Measurements from ENCODE around the gene ATXN2L. TPM values are rescaled to one million over a fixed set of nuclear protein-coding genes. Genes with fewer than 3 reads are reported as not detected.
"Not testable (repeated sequence)": the region's sequence is repeated elsewhere in the genome, so short reads cannot be mapped to it uniquely, and the experiment has no call there.

ATXN2L gene, protein sequence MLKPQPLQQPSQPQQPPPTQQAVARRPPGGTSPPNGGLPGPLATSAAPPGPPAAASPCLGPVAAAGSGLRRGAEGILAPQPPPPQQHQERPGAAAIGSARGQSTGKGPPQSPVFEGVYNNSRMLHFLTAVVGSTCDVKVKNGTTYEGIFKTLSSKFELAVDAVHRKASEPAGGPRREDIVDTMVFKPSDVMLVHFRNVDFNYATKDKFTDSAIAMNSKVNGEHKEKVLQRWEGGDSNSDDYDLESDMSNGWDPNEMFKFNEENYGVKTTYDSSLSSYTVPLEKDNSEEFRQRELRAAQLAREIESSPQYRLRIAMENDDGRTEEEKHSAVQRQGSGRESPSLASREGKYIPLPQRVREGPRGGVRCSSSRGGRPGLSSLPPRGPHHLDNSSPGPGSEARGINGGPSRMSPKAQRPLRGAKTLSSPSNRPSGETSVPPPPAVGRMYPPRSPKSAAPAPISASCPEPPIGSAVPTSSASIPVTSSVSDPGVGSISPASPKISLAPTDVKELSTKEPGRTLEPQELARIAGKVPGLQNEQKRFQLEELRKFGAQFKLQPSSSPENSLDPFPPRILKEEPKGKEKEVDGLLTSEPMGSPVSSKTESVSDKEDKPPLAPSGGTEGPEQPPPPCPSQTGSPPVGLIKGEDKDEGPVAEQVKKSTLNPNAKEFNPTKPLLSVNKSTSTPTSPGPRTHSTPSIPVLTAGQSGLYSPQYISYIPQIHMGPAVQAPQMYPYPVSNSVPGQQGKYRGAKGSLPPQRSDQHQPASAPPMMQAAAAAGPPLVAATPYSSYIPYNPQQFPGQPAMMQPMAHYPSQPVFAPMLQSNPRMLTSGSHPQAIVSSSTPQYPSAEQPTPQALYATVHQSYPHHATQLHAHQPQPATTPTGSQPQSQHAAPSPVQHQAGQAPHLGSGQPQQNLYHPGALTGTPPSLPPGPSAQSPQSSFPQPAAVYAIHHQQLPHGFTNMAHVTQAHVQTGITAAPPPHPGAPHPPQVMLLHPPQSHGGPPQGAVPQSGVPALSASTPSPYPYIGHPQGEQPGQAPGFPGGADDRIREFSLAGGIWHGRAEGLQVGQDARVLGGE
- total RNA-seq = 43.9 TPM
- long read RNA-seq, full-length matches to known transcripts = 5 of 32 reads
- long read RNA-seq, partial matches to known transcripts = 19 of 32 reads
- long read RNA-seq, other reads (novel, unspliced or antisense) = 8 of 32 reads

DNA sequence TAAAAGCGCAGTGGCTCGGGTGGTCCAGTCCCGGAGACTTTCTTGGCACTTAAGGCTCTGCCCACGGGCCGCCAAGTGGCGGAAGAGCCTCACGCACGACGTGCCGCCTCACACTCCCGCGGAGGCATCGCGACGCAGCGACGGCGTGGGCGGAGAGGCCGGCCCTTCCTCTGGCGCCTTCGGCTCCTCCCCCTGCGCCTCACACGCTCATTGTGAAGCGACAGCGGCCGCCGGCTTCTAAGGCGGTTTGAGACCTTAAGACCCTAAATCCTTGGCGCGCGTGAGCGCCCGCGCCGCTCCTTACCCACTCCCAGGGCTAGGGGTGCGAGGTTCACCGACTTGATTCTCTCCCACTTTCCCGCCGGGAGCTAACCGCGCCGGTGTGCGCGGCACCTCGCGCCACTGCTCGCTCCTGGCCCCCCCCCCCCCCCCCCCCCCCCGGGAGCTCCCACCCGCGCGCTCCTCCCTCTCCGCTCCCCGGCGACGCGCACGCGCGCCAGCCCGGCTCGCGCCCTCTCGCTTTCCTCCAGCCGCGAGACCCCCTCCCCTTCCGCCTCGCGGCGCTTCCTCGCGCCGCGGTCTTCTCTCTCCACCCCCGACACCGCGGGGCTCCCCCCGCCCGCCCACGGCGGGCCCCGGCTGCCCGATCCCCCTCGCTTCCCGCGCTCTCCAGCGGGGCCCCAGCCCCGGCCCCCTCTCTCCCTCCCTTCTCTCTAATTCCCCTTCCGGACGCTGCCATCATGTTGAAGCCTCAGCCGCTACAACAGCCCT is at the start of gene ATXN2L:
TSS of gene ATXN2L (plus strand) at position 480 of the 771 bp plus-strand sequence. CDS start at position 741, 261 bp downstream.
- intact Hi-C loops (cut with DNase I) = no loop called here
- ATAC-seq (ENCODE audit: poor library complexity) = peak; percentile 85
- peak; percentile 96 for DNase-seq

DNA sequence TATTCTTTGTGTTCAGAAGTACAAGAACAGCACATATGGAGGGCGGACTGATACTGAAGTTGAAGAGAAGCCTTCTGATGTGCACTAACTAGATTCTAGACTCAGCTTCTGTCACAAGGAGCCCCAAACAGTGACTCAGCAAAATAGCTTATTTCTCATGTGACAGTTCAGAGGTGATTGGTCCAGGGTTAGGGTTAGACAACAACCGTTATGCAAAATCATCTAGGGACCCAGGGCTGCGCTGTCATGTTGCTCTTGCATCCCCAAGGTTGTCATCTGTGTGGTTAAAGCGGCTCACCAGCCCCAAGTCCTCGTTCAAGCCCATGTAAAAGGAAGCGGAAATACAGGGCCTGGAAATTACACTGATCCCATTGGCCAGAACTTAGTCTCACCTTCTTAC is 41.1 kb upstream of the ATXN2L start:
- ATAC-seq (ENCODE audit: poor library complexity); intact Hi-C loops (cut with DNase I); DNase-seq: not testable (repeated sequence)

DNA sequence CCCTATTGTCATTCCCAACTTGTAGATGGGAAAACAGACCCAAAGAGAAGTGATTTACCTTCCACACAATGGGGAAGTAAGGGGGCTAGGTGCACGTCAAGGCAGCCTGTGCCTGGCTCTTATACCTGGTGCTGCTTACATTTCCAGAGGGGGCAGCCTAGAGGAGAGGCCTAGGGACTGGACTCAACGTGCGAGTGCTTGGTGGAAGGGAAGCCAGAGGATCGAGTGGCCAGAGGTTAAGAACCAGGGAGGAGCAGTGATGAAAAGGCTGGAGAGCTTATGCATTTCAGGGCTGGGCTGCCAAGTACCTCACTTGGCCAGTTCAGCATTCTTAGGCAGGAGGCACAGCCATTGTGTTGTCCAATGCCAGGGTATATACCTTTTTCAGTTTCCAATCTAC is 40.4 kb upstream of the ATXN2L start:
- not testable (repeated sequence) for ATAC-seq (ENCODE audit: poor library complexity)

GRCh38 chr16:28802235-28803019 is 20.4 kb upstream of the ATXN2L start:
- peak; percentile 94 for ATAC-seq (ENCODE audit: poor library complexity)
- DNase-seq; intact Hi-C loops (cut with DNase I): not testable (repeated sequence)

More for the DNA sequence above, 40.4 kb upstream of the ATXN2L start:
- DNase-seq; intact Hi-C loops (cut with DNase I): not testable (repeated sequence)

GRCh38 chr16:28807445-28808120 is 15.2 kb upstream of the ATXN2L start:
- peak; percentile 50 for ATAC-seq (ENCODE audit: poor library complexity)
- intact Hi-C loops (cut with DNase I); DNase-seq: not testable (repeated sequence)

DNA sequence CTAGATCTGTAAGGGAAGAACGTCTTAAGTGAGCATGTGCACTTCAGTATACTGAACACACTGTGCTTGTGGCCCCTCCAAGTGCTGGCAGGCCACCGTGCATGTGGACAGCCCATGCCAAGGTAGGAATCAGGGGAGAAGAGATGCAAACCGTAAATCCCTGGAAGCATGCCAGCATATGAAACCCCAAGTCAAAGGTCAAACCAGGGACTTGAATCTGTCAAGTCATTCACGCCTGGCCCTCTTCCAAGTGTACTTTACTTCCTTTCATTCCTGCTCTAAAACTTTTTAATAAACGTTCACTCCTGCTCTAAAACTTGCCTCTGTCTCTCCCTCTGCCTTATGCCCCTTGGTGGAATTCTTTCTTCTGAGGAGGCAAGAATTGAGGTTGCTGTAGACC is 2.8 kb upstream of the ATXN2L start:
- DNase-seq = no peak
- intact Hi-C loops (cut with DNase I) = no loop called here
- ATAC-seq (ENCODE audit: poor library complexity) = no peak

GRCh38 chr16:28820546-28820945 is 2.3 kb upstream of the ATXN2L start:
- ATAC-seq (ENCODE audit: poor library complexity); DNase-seq; intact Hi-C loops (cut with DNase I): not testable (repeated sequence)

- DNase-seq (no peak), ATAC-seq (ENCODE audit: poor library complexity) (no peak)
- intact Hi-C loops (cut with DNase I) = no loop called here
Observed at GRCh38 chr16:28821874-28822519, 802 bp upstream of the ATXN2L start.

DNA sequence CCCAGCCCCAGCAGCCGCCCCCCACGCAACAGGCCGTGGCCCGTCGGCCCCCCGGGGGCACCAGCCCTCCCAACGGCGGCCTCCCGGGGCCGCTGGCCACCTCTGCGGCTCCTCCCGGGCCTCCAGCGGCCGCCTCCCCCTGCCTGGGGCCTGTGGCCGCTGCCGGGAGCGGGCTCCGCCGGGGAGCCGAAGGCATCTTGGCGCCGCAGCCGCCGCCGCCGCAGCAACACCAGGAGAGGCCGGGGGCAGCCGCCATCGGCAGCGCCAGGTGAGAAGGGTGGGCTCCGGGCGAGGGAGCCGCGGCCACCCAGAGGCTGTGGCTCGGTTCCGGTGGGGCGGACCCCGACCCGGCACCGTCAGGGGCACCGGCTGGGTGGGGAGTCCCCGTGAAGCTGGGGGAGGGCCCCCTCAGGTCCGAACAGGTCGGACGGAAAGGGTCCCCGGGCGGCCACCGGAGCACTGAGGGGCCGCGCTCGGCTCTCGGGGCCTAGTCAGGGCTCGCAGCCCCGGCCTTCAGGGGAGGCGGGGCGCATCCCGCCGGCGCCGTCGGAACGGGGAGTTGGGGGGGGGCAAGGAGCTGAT is 583 bp downstream of the ATXN2L start:
- ATAC-seq (ENCODE audit: poor library complexity) = peak; percentile 1
- DNase-seq = no peak
- intact Hi-C loops (cut with DNase I) = no loop called here

- intact Hi-C loops (cut with DNase I) = no loop called here
- DNase-seq = peak; percentile 98
- peak; percentile 93 for ATAC-seq (ENCODE audit: poor library complexity)
Observed at GRCh38 chr16:28823873-28824716, 1.3 kb downstream of the ATXN2L start.

DNA sequence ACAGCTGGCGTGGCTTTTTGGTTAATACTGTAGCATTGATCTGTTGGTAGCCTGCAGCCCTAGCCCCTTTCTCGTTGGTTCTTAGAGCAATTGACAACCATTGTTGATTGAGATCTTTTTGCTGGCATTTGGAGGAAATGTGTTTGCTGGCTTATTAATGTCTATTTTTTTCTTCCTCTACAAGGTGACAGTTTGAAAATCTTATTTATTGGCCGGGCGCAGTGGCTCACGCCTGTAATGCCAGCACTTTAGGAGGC is 1.8 kb downstream of the ATXN2L start:
- DNase-seq (no peak), ATAC-seq (ENCODE audit: poor library complexity) (no peak)
- intact Hi-C loops (cut with DNase I) = no loop called here

GRCh38 chr16:28826141-28826540 is 3.3 kb downstream of the ATXN2L start:
- DNase-seq (no peak), ATAC-seq (ENCODE audit: poor library complexity) (no peak)
- intact Hi-C loops (cut with DNase I) = no loop called here

- intact Hi-C loops (cut with DNase I) = no loop called here
- ATAC-seq (ENCODE audit: poor library complexity) (no peak), DNase-seq (no peak)
Observed at GRCh38 chr16:28829747-28830146, 6.9 kb downstream of the ATXN2L start.

DNA sequence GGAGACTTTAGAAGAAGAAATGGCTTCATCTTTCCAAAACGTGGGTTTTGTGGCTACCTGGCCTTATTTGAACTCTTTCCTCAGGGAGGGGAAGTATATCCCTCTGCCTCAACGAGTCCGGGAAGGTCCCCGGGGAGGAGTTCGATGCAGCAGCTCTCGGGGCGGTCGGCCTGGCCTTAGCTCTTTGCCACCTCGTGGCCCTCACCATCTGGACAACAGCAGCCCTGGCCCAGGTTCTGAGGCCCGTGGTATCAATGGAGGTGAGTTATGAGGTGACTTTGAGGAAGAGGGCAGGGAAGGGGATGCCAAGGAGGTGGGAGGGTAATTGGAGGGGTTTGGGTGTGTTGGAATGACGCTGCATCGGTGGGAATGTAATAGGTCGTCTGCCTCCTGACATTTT is 7.7 kb downstream of the ATXN2L start:
- no peak for DNase-seq
- ATAC-seq (ENCODE audit: poor library complexity) = no peak
- intact Hi-C loops (cut with DNase I) = no loop called here

- ATAC-seq (ENCODE audit: poor library complexity) (no peak), DNase-seq (no peak)
- intact Hi-C loops (cut with DNase I) = no loop called here
Observed at GRCh38 chr16:28834349-28834748, 11.6 kb downstream of the ATXN2L start.

Measured in Right ventricle myocardium superior (tissue), 1 donor.